Left lung (tissue), 10 donors: Measurements from ENCODE around the gene ALG9. TPM values are rescaled to one million over a fixed set of nuclear protein-coding genes. Genes with fewer than 3 reads are reported as not detected.

ENCODE experiments used
- ATAC-seq: fragments of 200-7000 bp; cut with Tn5 transposase; one replicate; pipeline ENCODE4 v1.9.1; 2020; ENCODE audit warnings: moderate library complexity
- DNase-seq, 4 donors: peaks; one replicate each; pipeline ENCODE4 v3.0.0-alpha.2; 2013 to 2020
- H3K27ac ChIP-seq, 2 donors: fragments of 200-600 bp; sonication (generic) in 1 of 2; one replicate each; pipeline versions ENCODE4 v1.5.0 to v1.8.0; 2020 to 2021
- H3K27me3 ChIP-seq, 2 donors: fragments of 200-600 bp; sonication (generic) in 1 of 2; one replicate each; pipeline versions ENCODE4 v1.5.0 to v1.8.0; 2020 to 2021
- H3K36me3 ChIP-seq, 2 donors: fragments of 200-600 bp; sonication (generic) in 1 of 2; one replicate each; pipeline versions ENCODE4 v1.5.0 to v1.8.0; 2020 to 2021
- H3K4me1 ChIP-seq, 2 donors: fragments of 200-600 bp; one replicate each; pipeline ENCODE4 v1.8.0; 2021
- H3K4me3 ChIP-seq, 2 donors: fragments of 200-600 bp; sonication (generic) in 1 of 2; one replicate each; pipeline versions ENCODE4 v1.5.0 to v1.8.0; 2020 to 2021; ENCODE audit warnings: mild to moderate bottlenecking in 1 of 2
- H3K9me3 ChIP-seq, 2 donors: fragments of 200-600 bp; sonication (generic) in 1 of 2; one replicate each; pipeline versions ENCODE4 v1.5.0 to v1.8.0; 2020 to 2021
- CTCF ChIP-seq, 2 donors: fragments of 200-600 bp; sonication (generic) in 1 of 2; IDR thresholded peaks; one replicate each; pipeline versions ENCODE4 v1.5.0 to v1.8.0; 2021; ENCODE audit warnings: antibody characterized with exemption in 2 of 2
- intact Hi-C, 2 donors: fragments of 100-400 bp; cut with DNase I; formaldehyde crosslinking; loops; one replicate each; pipeline versions ENCODE4 v1.11.2 to v1.14.2; 2022
- polyA plus RNA-seq, 6 donors: library from polyadenylated mRNA; unstranded; fragments of 120-200 nt; gene quantifications; one replicate each; pipeline ENCODE4 v1.2.1, GENCODE V29; 2013; ENCODE audit not compliant: insufficient read length in 6 of 6
- total RNA-seq, 2 donors: library from RNA; stranded (reverse); fragmentation: NEBNext Ultra II Directional; extraction: Animal tissue kit (Norgen Biotek cat#: 25700); gene quantifications; one replicate each; pipeline ENCODE4 v1.2.1, GENCODE V29; 2021
- donor health status: DM: no; HTN: yes; CAD: no.
- donor health status: DM: no; HTN: no; CAD: no.

Gene ALG9
- total and polyA plus RNA-seq, 8 donors: 27.5 to 51.0 (median 47.4) TPM

- no peak overlapping the region for H3K27ac ChIP-seq
These were observed 121.7 kb downstream of the ALG9 start for GRCh38 chr11:111749646-111750045.

GRCh38 chr11:111748035-111748804 lies 123.2 kb downstream of the ALG9 start:
- Histone ChIP-seq H3K36me3 (peaks cover 0 to 96% of the 10 kb centered on the region in 2 donors), H3K4me3 (no peak overlapping the region), H3K27ac (no peak overlapping the region), H3K9me3 (no peaks in the 10 kb centered on the region), H3K4me1 (peaks cover 5 to 8% of the 10 kb centered on the region in 2 donors), H3K27me3 (no peaks in the 10 kb centered on the region)
- no peak for DNase-seq
- intact Hi-C loops: no loop called here
- no peak for ATAC-seq
- no peak for TF ChIP-seq CTCF (IDR thresholded peaks at IDR 0.05)

More at GRCh38 chr11:111749646-111750045, 121.7 kb downstream of the ALG9 start:
- TF ChIP-seq CTCF (IDR thresholded peaks at IDR 0.05): no peak
- DNase-seq (no peak), ATAC-seq (no peak)
- H3K9me3 ChIP-seq: no peaks in the 10 kb centered on the region
- no peak overlapping the region for H3K4me3 ChIP-seq
- no peaks in the 10 kb centered on the region for H3K27me3 ChIP-seq
- H3K36me3 ChIP-seq: peaks cover 0 to 96% of the 10 kb centered on the region in 2 donors
- peaks cover 5 to 8% of the 10 kb centered on the region in 2 donors for H3K4me1 ChIP-seq
- intact Hi-C loops: no loop called here

- DNase-seq: no peak
- H3K27me3 ChIP-seq: no peaks in the 10 kb centered on the region
- peaks cover 0 to 96% of the 10 kb centered on the region in 2 donors for H3K36me3 ChIP-seq
- intact Hi-C loops: no loop called here
- H3K9me3 ChIP-seq: no peaks in the 10 kb centered on the region
- peaks cover 5 to 8% of the 10 kb centered on the region in 2 donors for H3K4me1 ChIP-seq
- H3K27ac ChIP-seq: peak overlapping the region in 1 of 2 donors; percentile 21
- H3K4me3 ChIP-seq: no peak overlapping the region
- ATAC-seq: peak; percentile 39
- no peak for TF ChIP-seq CTCF (IDR thresholded peaks at IDR 0.05)
These were observed 125.5 kb downstream of the ALG9 start for GRCh38 chr11:111745719-111746504.

GRCh38 chr11:111743700-111744099 lies 127.7 kb downstream of the ALG9 start:
- H3K4me1 ChIP-seq: peaks cover 5 to 8% of the 10 kb centered on the region in 2 donors
- H3K9me3 ChIP-seq: no peaks in the 10 kb centered on the region
- H3K36me3 ChIP-seq: peaks cover 0 to 87% of the 10 kb centered on the region in 2 donors
- no peak for TF ChIP-seq CTCF (IDR thresholded peaks at IDR 0.05)
- H3K27ac ChIP-seq: no peak overlapping the region
- no peaks in the 10 kb centered on the region for H3K27me3 ChIP-seq
- ATAC-seq: peak; percentile 48
- intact Hi-C loops: no loop called here
- no peak for DNase-seq
- no peak overlapping the region for H3K4me3 ChIP-seq

- H3K9me3 ChIP-seq: no peaks in the 10 kb centered on the region
- DNase-seq (no peak), ATAC-seq (no peak)
- no peak overlapping the region for H3K27ac ChIP-seq
- H3K36me3 ChIP-seq: peaks cover 0 to 67% of the 10 kb centered on the region in 2 donors
- H3K4me3 ChIP-seq: no peak overlapping the region
- peaks cover 18 to 22% of the 10 kb centered on the region in 2 donors for H3K4me1 ChIP-seq
- intact Hi-C loops: no loop called here
- H3K27me3 ChIP-seq: no peaks in the 10 kb centered on the region
- TF ChIP-seq CTCF (IDR thresholded peaks at IDR 0.05): no peak
These were observed 129.6 kb downstream of the ALG9 start for GRCh38 chr11:111741751-111742150.
